ENCODE results near the gene C1orf167.

C1orf167 gene

GRCh38 chr1:11772458-11772857 lies 10.5 kb downstream of the C1orf167 start:
- H3K4me3 ChIP-seq (ENCODE audit: control insufficient read depth, low read depth, low read length): no peak overlapping the region
- no peak for DNase-seq (ENCODE audit: low read depth)
- no peak for TF ChIP-seq CTCF (IDR thresholded peaks at IDR 0.05; ENCODE audit: control insufficient read depth, insufficient read depth, low read depth, low read length, missing control alignments)

GRCh38 chr1:11774753-11775152 lies 12.8 kb downstream of the C1orf167 start:
- TF ChIP-seq CTCF (IDR thresholded peaks at IDR 0.05; ENCODE audit: control insufficient read depth, insufficient read depth, low read depth, low read length, missing control alignments): no peak
- DNase-seq (ENCODE audit: low read depth): no peak
- H3K4me3 ChIP-seq (ENCODE audit: control insufficient read depth, low read depth, low read length): no peak overlapping the region

- DNase-seq (ENCODE audit: low read depth): no peak
- no peak overlapping the region for H3K4me3 ChIP-seq (ENCODE audit: control insufficient read depth, low read depth, low read length)
- no peak for TF ChIP-seq CTCF (IDR thresholded peaks at IDR 0.05; ENCODE audit: control insufficient read depth, insufficient read depth, low read depth, low read length, missing control alignments)
Measured at GRCh38 chr1:11777658-11778322, 15.8 kb downstream of the C1orf167 start.

- no peak for DNase-seq (ENCODE audit: low read depth)
- no peak overlapping the region for H3K4me3 ChIP-seq (ENCODE audit: control insufficient read depth, low read depth, low read length)
- no peak for TF ChIP-seq CTCF (IDR thresholded peaks at IDR 0.05; ENCODE audit: control insufficient read depth, insufficient read depth, low read depth, low read length, missing control alignments)
Measured at GRCh38 chr1:11778336-11778735, 16.3 kb downstream of the C1orf167 start.

GRCh38 chr1:11778844-11779623 lies 17.0 kb downstream of the C1orf167 start:
- no peak overlapping the region for H3K4me3 ChIP-seq (ENCODE audit: control insufficient read depth, low read depth, low read length)
- no peak for TF ChIP-seq CTCF (IDR thresholded peaks at IDR 0.05; ENCODE audit: control insufficient read depth, insufficient read depth, low read depth, low read length, missing control alignments)
- DNase-seq (ENCODE audit: low read depth): no peak

GRCh38 chr1:11779715-11780379 lies 17.9 kb downstream of the C1orf167 start:
- no peak for TF ChIP-seq CTCF (IDR thresholded peaks at IDR 0.05; ENCODE audit: control insufficient read depth, insufficient read depth, low read depth, low read length, missing control alignments)
- no peak overlapping the region for H3K4me3 ChIP-seq (ENCODE audit: control insufficient read depth, low read depth, low read length)
- DNase-seq (ENCODE audit: low read depth): no peak
